ENCODE results near the gene DUSP11. TPM values are rescaled to one million over a fixed set of nuclear protein-coding genes. Genes with fewer than 3 reads are reported as not detected.

The DUSP11 gene
- total and polyA plus RNA-seq, 9 of the 15 experiments (the other 6 are each of a cell fraction or from before 2014, with no cell fraction given), result 20.7 to 79.8 (median 29.3) TPM

DNA sequence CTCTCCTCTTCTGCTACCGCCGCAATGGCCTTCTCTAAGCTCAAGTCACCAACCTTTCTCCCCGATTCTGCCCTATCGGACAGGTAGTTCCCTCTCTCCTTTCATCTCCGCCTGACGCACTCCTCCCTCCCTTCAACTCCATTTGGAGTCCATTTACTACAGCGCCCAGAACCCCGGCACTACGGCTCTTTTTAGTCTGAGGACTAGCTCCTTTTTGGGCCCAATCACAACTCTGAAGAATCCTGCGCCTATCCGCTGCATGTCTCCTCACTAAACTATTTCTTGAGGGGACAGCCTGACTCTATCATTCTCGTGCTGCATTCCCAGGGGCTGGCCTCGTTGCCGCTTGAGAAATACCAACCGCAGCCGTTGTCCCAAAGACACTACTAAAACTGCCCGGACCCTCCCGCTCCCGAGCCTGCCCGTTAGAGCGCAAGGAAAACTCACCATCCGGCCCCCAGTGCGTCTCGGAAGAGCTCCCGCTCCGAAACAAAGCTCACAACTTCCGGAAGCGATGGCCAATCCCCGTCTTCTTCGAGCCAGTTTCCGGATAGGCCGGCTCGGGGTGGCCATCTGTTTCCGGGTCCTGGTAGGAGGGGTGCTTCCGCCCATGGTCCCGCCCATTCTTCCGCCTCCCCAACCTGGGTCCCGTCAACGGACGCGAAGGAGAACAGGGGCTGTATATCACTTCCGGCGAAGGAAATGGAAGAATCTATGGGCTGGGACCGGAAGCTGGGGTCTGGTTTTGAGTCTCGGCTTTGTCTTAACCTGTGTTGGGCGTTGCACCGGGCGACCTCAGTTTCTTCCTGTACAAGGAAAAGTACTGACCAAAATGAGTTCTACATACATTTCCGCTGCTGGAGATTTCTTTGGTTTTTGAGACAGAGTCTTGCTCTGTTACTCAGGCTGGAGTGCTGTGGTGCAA is 42.8 kb downstream of the DUSP11 start, which contains the start of gene TPRKB (continued):
- TF ChIP-seq, protein P1, sequence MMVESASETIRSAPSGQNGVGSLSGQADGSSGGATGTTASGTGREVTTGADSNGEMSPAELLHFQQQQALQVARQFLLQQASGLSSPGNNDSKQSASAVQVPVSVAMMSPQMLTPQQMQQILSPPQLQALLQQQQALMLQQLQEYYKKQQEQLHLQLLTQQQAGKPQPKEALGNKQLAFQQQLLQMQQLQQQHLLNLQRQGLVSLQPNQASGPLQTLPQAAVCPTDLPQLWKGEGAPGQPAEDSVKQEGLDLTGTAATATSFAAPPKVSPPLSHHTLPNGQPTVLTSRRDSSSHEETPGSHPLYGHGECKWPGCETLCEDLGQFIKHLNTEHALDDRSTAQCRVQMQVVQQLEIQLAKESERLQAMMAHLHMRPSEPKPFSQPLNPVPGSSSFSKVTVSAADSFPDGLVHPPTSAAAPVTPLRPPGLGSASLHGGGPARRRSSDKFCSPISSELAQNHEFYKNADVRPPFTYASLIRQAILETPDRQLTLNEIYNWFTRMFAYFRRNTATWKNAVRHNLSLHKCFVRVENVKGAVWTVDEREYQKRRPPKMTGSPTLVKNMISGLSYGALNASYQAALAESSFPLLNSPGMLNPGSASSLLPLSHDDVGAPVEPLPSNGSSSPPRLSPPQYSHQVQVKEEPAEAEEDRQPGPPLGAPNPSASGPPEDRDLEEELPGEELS (CRISPR knock-in tag; IDR thresholded peaks at IDR 0.05; ENCODE audit: borderline replicate concordance), result no peak
- TF ChIP-seq PHF8 (IDR thresholded peaks at IDR 0.05; ENCODE audit: borderline replicate concordance, low read length), result peak; percentile 83
- TF ChIP-seq, protein P2, sequence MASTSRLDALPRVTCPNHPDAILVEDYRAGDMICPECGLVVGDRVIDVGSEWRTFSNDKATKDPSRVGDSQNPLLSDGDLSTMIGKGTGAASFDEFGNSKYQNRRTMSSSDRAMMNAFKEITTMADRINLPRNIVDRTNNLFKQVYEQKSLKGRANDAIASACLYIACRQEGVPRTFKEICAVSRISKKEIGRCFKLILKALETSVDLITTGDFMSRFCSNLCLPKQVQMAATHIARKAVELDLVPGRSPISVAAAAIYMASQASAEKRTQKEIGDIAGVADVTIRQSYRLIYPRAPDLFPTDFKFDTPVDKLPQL (IDR thresholded peaks at IDR 0.05; ENCODE audit: extremely low read depth, insufficient read length), result no peak
- no peak for TF ChIP-seq NFATC3 (IDR thresholded peaks at IDR 0.05)
- TF ChIP-seq, protein P3, sequence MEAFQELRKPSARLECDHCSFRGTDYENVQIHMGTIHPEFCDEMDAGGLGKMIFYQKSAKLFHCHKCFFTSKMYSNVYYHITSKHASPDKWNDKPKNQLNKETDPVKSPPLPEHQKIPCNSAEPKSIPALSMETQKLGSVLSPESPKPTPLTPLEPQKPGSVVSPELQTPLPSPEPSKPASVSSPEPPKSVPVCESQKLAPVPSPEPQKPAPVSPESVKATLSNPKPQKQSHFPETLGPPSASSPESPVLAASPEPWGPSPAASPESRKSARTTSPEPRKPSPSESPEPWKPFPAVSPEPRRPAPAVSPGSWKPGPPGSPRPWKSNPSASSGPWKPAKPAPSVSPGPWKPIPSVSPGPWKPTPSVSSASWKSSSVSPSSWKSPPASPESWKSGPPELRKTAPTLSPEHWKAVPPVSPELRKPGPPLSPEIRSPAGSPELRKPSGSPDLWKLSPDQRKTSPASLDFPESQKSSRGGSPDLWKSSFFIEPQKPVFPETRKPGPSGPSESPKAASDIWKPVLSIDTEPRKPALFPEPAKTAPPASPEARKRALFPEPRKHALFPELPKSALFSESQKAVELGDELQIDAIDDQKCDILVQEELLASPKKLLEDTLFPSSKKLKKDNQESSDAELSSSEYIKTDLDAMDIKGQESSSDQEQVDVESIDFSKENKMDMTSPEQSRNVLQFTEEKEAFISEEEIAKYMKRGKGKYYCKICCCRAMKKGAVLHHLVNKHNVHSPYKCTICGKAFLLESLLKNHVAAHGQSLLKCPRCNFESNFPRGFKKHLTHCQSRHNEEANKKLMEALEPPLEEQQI (IDR thresholded peaks at IDR 0.05), result 0 out of 2 replicates have a peak, but pooled peaks have one; percentile 56
- TF ChIP-seq, protein P4, sequence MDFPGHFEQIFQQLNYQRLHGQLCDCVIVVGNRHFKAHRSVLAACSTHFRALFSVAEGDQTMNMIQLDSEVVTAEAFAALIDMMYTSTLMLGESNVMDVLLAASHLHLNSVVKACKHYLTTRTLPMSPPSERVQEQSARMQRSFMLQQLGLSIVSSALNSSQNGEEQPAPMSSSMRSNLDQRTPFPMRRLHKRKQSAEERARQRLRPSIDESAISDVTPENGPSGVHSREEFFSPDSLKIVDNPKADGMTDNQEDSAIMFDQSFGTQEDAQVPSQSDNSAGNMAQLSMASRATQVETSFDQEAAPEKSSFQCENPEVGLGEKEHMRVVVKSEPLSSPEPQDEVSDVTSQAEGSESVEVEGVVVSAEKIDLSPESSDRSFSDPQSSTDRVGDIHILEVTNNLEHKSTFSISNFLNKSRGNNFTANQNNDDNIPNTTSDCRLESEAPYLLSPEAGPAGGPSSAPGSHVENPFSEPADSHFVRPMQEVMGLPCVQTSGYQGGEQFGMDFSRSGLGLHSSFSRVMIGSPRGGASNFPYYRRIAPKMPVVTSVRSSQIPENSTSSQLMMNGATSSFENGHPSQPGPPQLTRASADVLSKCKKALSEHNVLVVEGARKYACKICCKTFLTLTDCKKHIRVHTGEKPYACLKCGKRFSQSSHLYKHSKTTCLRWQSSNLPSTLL (IDR thresholded peaks at IDR 0.05), result peak; percentile 99
- TF ChIP-seq ZNF133 (CRISPR knock-in tag; IDR thresholded peaks at IDR 0.05), result no peak
- TF ChIP-seq, protein P5, sequence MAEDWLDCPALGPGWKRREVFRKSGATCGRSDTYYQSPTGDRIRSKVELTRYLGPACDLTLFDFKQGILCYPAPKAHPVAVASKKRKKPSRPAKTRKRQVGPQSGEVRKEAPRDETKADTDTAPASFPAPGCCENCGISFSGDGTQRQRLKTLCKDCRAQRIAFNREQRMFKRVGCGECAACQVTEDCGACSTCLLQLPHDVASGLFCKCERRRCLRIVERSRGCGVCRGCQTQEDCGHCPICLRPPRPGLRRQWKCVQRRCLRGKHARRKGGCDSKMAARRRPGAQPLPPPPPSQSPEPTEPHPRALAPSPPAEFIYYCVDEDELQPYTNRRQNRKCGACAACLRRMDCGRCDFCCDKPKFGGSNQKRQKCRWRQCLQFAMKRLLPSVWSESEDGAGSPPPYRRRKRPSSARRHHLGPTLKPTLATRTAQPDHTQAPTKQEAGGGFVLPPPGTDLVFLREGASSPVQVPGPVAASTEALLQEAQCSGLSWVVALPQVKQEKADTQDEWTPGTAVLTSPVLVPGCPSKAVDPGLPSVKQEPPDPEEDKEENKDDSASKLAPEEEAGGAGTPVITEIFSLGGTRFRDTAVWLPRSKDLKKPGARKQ (CRISPR knock-in tag; IDR thresholded peaks at IDR 0.05), result no peak
- TF ChIP-seq ZC3H4 (CRISPR knock-in tag; IDR thresholded peaks at IDR 0.05; ENCODE audit: borderline replicate concordance), result no peak
- TF ChIP-seq, protein P6, sequence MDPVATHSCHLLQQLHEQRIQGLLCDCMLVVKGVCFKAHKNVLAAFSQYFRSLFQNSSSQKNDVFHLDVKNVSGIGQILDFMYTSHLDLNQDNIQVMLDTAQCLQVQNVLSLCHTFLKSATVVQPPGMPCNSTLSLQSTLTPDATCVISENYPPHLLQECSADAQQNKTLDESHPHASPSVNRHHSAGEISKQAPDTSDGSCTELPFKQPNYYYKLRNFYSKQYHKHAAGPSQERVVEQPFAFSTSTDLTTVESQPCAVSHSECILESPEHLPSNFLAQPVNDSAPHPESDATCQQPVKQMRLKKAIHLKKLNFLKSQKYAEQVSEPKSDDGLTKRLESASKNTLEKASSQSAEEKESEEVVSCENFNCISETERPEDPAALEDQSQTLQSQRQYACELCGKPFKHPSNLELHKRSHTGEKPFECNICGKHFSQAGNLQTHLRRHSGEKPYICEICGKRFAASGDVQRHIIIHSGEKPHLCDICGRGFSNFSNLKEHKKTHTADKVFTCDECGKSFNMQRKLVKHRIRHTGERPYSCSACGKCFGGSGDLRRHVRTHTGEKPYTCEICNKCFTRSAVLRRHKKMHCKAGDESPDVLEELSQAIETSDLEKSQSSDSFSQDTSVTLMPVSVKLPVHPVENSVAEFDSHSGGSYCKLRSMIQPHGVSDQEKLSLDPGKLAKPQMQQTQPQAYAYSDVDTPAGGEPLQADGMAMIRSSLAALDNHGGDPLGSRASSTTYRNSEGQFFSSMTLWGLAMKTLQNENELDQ (CRISPR knock-in tag; IDR thresholded peaks at IDR 0.05; ENCODE audit: borderline replicate concordance), result no peak
- TF ChIP-seq HMG20B (CRISPR knock-in tag; IDR thresholded peaks at IDR 0.05), result no peak
- peak; percentile 82 for TF ChIP-seq TBP (optimal IDR thresholded peaks at IDR 0.05; ENCODE audit: low read depth, low read length)
- peak; percentile 51 to 72; a peak in 1 of 4 replicates for TF ChIP-seq TEAD1 (CRISPR knock-in tag; IDR thresholded peaks at IDR 0.05)
- no peak for TF ChIP-seq COPS2 (conservative IDR thresholded peaks at IDR 0.05)
